ENCODE results near the gene HTT-AS.

The HTT-AS gene

GRCh38 chr4:3087115-3087797 lies 12.9 kb upstream of the HTT-AS start:
- no peak for DNase-seq

- no peak for DNase-seq
These were observed 11.8 kb upstream of the HTT-AS start for GRCh38 chr4:3085948-3086670.

- no peak for DNase-seq
These were observed 9.4 kb upstream of the HTT-AS start for GRCh38 chr4:3083732-3084131.

GRCh38 chr4:3082925-3083515 lies 8.7 kb upstream of the HTT-AS start:
- no peak for DNase-seq

GRCh38 chr4:3079694-3080123 lies 5.4 kb upstream of the HTT-AS start:
- no peak for DNase-seq

- DNase-seq: no peak
These were observed 3.5 kb upstream of the HTT-AS start for GRCh38 chr4:3077796-3078195.

- no peak for DNase-seq
These were observed 1.3 kb upstream of the HTT-AS start for GRCh38 chr4:3075652-3075981.

- DNase-seq: peak; percentile 12
These were observed 711 bp upstream of the HTT-AS start for GRCh38 chr4:3074846-3075651.

GRCh38 chr4:3073158-3074077 lies 920 bp downstream of the HTT-AS start:
- no peak for DNase-seq

GRCh38 chr4:3071811-3072210 lies 2.5 kb downstream of the HTT-AS start:
- DNase-seq: no peak

GRCh38 chr4:3070709-3071500 lies 3.4 kb downstream of the HTT-AS start:
- DNase-seq: no peak

- DNase-seq: no peak
These were observed 4.6 kb downstream of the HTT-AS start for GRCh38 chr4:3069661-3070199.

GRCh38 chr4:3067473-3068001 lies 6.8 kb downstream of the HTT-AS start:
- no peak for DNase-seq

- no peak for DNase-seq
These were observed 7.4 kb downstream of the HTT-AS start for GRCh38 chr4:3066836-3067400.

GRCh38 chr4:3065551-3065950 lies 8.8 kb downstream of the HTT-AS start:
- DNase-seq: no peak

GRCh38 chr4:3062471-3062870 lies 11.9 kb downstream of the HTT-AS start:
- DNase-seq: no peak

- DNase-seq: no peak
These were observed 13.4 kb downstream of the HTT-AS start for GRCh38 chr4:3060946-3061345.

GRCh38 chr4:3059943-3060342 lies 14.4 kb downstream of the HTT-AS start:
- no peak for DNase-seq

- no peak for DNase-seq
These were observed 20.1 kb downstream of the HTT-AS start for GRCh38 chr4:3054169-3054759.

Measured in NCI-H1694 treated with DMSO at 0.1 percent for 48 hours (cell line).